ELR (cell line): Measurements from ENCODE around the gene TMEM59L.

ENCODE experiments used
- DNase-seq: peaks from one replicate; pipeline ENCODE4 v3.0.0-alpha.2; 2015; ENCODE audit warnings: low read depth

The TMEM59L gene

DNA sequence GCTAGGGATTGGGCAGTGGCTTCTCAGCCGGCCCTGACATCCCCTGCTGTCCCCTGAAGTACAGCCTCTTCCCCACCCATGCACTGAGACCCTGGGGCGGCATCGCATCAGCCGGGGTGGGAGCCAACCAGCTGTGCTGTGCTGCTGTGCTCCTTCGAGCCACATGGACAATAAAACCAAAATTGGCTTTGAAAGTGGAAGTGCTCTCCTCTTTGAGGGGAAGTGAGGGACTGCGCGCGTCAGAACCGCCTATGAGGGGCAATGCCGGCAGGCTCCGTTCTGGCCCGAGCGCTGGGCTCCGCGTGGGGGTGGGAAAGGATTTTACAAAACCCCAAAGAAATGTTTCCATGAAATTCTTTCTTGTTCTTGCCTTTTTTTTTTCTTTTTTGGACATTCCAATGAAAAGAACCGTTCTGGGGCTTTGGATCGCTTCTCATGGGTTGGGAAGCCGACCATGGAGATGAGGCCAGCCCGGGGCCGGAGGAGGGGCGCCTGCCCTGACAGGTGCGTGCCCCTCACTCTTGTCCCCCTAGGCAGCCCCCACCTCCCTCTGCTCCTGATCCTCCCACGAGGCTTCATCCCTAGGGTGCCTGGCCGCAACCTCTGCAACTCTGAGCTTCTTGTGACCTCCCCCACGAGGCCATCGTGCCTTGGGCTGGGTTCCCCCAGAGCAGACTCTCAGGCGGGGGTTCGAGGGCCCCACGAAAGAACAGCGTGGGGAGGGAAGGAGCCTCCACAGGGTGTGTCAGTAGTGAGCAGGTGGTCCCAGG lies 46.8 kb downstream of the TMEM59L start:
- peak; percentile 46 for DNase-seq

DNA sequence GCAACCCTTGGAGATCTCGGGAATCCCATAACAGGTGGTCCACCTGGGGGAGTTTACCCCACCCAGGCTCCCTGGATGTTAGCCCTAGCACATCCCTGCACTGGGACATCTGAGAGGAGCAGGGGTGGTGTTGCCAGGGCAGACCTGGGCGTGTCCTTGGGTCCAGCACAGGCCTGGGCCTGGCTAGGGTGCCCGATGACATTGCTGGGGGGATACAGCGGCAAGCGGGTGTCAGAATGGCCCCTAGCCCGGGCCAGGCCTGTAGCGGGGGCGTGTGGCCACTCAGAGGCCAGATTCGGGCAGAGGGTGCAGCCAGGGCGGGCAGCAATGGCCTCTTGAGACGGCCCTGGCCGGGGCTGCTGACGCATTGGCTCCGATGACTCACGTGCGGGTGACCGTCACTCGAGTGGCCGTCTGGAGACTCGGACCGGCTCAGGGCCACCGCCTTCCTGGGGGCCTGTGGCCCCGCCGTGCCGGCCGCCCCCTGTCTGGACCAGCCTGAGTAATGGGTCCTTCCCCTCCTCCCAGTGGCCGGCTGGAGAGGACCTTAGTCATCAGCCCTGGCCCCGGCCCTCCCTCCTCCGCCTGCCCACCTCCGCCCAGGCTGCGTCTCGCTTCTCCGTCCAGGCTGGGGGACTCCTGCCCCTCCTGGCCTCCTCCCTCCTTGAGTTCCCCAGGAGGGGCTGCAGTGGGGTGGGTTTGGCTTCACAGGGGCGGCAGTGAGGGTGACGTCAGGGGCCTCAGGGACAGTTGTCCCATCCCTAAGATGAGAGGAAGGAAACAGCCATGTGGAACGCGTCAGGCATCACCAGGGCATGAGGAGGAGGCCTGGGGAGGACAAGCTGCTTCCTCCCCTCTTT lies 47.6 kb downstream of the TMEM59L start:
- DNase-seq: peak; percentile 86

DNA sequence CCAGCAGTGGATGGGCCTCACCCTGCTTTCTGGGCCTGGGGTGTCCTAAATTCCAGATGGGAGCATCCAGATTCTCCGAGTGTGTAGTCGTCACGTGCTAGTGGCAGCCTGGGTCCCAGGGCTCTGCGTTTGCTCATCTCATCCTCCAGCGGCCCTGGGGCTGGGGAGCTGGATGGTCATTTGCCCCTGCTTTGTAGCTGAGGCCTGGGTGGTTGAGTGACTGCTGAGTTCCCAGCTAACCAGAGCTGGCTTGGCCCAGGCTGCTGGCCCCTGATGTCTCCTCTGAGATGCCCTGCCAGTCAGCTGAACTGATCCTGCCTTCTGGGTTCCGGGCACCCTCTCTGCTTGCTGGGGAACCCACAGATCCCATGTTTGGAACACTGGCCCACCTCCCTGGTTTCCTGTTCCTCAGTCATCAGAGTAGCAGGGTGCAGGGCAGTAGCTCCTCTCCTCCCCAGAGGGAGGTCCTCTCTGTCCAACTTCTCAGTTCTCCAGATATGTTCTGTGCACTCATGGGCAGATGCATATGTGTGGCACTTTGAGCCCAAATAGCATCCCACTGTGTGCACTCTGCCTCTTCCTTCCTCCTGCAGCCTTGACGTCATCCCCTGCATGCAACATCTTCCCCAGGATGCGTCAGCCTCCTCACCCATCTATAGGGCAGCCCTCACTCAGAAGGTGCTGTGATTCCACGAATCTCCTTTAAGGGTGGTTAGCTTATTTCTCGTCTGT lies 48.4 kb downstream of the TMEM59L start:
- no peak for DNase-seq

GRCh38 chr19:18662972-18663732 lies 50.5 kb downstream of the TMEM59L start:
- DNase-seq: no peak

- no peak for DNase-seq
Observed at GRCh38 chr19:18663940-18664530, 51.4 kb downstream of the TMEM59L start.

DNA sequence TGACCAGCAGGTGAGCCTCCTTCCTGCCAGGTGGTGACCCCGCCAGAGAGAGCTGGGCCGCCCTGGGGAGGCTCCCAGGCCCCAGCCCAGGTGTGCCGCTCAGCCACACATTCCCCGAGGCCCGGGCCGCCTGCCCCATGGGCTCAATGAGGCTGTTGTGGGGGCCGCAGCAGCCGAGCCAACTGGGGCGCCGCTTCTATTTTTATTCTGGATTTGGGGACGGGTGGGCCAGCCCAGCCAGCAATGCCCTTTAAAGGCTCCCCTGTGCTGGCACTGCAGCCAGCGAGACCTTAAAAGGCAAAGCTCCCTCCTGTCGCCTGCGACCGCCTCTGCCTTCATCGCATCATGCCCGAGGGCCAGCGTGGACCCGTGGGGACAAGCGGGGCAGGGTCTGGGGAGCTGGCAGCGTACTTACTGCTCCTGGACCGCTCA lies 53.1 kb downstream of the TMEM59L start:
- no peak for DNase-seq

DNA sequence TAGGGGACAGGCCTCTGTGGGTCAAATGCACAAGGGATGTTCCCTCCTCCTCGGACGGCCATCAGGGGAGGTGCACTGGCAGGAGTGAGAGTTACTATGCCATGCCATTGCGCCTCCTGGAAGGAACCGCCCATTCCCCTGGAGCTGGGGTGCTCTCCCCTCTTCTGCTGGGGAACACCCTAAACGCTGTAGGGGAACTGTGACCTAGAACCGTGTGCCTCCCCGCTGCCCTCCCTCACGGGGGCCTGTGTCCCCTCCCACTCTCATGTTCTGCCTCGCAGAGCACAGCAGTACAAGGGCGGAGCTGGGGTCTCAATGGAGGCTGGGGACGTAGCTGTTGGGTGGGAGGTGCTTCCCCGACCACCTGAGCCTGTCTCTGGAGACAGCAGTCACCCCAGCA lies 53.6 kb downstream of the TMEM59L start:
- DNase-seq: no peak

- DNase-seq: no peak
Observed at GRCh38 chr19:18666784-18667183, 54.1 kb downstream of the TMEM59L start.

DNA sequence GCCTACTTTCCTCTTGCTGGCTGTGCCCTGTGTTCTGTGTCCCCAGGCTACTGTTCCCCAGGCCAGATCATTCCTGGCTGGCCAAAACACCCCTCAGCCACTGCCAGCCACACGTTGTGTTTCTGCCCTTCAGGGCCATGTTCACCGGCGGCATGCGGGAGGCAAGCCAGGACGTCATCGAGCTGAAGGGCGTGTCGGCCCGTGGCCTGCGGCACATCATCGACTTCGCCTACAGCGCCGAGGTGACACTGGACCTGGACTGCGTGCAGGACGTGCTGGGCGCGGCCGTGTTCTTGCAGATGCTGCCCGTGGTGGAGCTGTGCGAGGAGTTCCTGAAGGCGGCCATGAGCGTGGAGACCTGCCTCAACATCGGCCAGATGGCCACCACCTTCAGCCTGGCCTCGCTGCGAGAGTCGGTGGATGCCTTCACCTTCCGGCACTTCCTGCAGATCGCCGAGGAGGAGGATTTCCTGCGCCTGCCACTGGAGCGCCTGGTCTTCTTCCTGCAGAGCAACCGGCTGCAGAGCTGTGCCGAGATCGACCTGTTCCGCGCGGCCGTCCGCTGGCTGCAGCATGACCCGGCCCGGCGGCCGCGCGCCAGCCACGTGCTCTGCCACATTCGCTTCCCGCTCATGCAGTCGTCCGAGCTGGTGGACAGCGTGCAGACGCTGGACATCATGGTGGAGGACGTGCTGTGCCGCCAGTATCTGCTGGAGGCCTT lies 55.0 kb downstream of the TMEM59L start:
- no peak for DNase-seq

- DNase-seq: no peak
Observed at GRCh38 chr19:18668252-18668631, 55.6 kb downstream of the TMEM59L start.

DNA sequence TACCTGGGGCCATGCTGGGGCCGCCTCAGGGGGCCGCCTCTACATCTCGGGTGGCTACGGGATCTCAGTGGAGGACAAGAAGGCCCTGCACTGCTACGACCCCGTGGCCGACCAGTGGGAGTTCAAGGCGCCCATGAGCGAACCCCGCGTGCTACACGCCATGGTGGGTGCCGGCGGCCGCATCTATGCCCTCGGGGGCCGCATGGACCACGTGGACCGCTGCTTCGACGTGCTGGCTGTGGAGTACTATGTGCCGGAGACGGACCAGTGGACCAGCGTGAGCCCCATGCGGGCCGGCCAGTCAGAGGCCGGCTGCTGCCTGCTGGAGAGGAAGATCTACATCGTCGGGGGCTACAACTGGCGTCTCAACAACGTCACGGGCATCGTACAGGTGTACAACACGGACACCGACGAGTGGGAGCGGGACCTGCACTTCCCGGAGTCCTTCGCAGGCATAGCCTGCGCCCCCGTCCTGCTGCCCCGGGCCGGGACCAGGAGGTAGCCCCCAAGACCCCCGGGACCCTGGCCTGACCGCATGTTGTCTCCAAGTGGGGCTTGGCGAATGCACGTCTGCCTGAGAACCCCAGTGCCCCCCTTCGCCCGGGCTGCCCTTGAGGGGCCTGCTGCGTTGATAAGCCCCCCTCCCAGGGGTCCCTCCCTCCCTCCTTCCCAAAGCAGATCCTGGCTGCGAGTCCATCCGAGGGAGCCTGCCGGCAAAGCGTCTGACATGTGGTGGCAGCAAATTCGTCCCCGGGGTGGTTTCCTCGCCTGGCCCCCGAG lies 56.3 kb downstream of the TMEM59L start:
- DNase-seq: no peak

DNA sequence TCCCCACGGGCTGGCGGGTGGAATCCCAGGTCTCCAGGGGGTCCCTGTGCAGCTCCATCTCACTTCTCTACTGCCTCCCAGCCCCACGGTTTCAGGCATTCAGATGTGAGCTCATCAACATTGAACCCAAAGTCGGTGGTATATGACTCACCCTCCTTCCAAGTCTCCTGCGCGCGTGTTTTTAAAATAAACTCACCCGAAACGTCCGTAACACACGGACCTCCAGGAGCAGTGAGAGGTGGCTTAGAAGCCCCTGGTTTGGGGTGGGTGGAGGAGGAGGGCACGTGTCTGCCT lies 56.8 kb downstream of the TMEM59L start:
- DNase-seq: peak; percentile 54

DNA sequence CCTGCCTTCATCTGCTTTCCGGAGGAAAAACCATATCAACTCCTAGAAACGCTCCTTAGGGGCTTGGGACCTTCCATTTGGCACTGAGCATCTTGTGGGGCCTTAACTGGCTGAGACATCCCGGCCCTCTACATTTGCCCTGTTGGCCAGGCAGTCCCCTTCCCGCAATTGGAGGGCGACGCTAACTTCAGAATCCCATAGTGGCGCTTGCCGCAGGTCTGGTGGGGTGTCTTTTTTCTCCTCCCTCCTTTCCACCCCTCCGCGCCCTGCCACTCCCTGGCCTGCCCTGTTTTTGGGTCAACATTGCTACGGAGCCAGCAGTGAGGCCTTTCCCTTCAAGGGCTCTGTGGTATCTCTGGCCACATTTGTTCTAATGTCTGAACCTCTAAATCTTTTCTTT lies 57.2 kb downstream of the TMEM59L start:
- no peak for DNase-seq

- no peak for DNase-seq
Observed at GRCh38 chr19:18670312-18670711, 57.6 kb downstream of the TMEM59L start.
